Tibial nerve (tissue), 3 donors: ENCODE data around the gene PPTC7.

Source experiments
- CTCF ChIP-seq, 5 experiments: fragments of 200-600 bp in 3 of 5; fragments of 450-650 bp in 2 of 5; sonication (generic) in 3 of 5; IDR thresholded peaks; one replicate each; pipeline ENCODE4 v1.5.1; 2016 to 2019; ENCODE audit warnings: antibody characterized with exemption in 5 of 5, mild to moderate bottlenecking in 3 of 5, moderate library complexity in 2 of 5
- POLR2A ChIP-seq, 2 donors: fragments of 450-650 bp; IDR thresholded peaks; one replicate each; pipeline ENCODE4 v1.6.1; 2017; ENCODE audit warnings: antibody characterized with exemption in 2 of 2, mild to moderate bottlenecking in 2 of 2, moderate library complexity in 2 of 2

- TF ChIP-seq CTCF (IDR thresholded peaks at IDR 0.05) = no peak
- TF ChIP-seq POLR2A (IDR thresholded peaks at IDR 0.05) = no peak
These were observed 23.1 kb upstream of the PPTC7 start for GRCh38 chr12:110606253-110606611.
